Gastrocnemius medialis (tissue), 4 donors: Measurements from ENCODE around the gene VCX3B.

Experiments used
- POLR2A ChIP-seq, 2 donors: fragments of 450-650 bp; IDR thresholded peaks; one replicate each; pipeline ENCODE4 v1.6.1; 2017; ENCODE audit warnings: antibody characterized with exemption in 2 of 2, mild to moderate bottlenecking in 2 of 2, moderate library complexity in 2 of 2
- TF ChIP-seq, protein P1 (sequence below), 5 experiments: fragments of 450-650 bp in 3 of 5; fragments of 200-600 bp in 2 of 5; sonication (generic) in 2 of 5; IDR thresholded peaks in 4 of 5; conservative IDR thresholded peaks in 1 of 5; 1 replicate in 4 of 5; 2 replicates in 1 of 5; pipeline ENCODE4 v1.5.1; 2016 to 2019; ENCODE audit warnings: antibody characterized with exemption in 5 of 5, mild to moderate bottlenecking in 3 of 5, moderate library complexity in 3 of 5

DNA sequence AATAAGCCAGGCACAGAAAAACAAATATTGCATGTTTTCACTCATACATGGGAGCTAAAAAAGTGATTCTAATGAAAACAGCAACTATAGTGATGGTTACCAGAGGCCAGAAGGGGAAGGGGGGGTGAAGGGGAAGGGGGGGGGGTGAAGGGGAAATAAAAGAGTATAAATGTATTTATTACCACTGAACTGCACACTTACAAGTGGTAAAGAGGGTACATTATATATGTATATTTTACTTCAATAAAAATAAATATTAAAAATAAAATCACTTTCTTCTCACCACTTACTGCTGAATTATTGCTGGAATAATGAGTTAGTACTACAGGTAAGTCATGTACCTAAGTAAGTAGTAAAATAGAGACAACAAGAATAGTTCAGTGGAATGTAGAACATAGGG is 2.1 kb upstream of the VCX3B start:
- TF ChIP-seq, protein P1, sequence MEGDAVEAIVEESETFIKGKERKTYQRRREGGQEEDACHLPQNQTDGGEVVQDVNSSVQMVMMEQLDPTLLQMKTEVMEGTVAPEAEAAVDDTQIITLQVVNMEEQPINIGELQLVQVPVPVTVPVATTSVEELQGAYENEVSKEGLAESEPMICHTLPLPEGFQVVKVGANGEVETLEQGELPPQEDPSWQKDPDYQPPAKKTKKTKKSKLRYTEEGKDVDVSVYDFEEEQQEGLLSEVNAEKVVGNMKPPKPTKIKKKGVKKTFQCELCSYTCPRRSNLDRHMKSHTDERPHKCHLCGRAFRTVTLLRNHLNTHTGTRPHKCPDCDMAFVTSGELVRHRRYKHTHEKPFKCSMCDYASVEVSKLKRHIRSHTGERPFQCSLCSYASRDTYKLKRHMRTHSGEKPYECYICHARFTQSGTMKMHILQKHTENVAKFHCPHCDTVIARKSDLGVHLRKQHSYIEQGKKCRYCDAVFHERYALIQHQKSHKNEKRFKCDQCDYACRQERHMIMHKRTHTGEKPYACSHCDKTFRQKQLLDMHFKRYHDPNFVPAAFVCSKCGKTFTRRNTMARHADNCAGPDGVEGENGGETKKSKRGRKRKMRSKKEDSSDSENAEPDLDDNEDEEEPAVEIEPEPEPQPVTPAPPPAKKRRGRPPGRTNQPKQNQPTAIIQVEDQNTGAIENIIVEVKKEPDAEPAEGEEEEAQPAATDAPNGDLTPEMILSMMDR (IDR thresholded peaks at IDR 0.05 in 4 of 5, conservative IDR thresholded peaks at IDR 0.05 in 1 of 5): no peak
- no peak for TF ChIP-seq POLR2A (IDR thresholded peaks at IDR 0.05)
